ENCODE data around the gene LDB3. TPM values are rescaled to one million over a fixed set of nuclear protein-coding genes. Genes with fewer than 3 reads are reported as not detected.

LDB3 gene
- total RNA-seq, 1 experiment from 2014 or later = 0.20 TPM

DNA sequence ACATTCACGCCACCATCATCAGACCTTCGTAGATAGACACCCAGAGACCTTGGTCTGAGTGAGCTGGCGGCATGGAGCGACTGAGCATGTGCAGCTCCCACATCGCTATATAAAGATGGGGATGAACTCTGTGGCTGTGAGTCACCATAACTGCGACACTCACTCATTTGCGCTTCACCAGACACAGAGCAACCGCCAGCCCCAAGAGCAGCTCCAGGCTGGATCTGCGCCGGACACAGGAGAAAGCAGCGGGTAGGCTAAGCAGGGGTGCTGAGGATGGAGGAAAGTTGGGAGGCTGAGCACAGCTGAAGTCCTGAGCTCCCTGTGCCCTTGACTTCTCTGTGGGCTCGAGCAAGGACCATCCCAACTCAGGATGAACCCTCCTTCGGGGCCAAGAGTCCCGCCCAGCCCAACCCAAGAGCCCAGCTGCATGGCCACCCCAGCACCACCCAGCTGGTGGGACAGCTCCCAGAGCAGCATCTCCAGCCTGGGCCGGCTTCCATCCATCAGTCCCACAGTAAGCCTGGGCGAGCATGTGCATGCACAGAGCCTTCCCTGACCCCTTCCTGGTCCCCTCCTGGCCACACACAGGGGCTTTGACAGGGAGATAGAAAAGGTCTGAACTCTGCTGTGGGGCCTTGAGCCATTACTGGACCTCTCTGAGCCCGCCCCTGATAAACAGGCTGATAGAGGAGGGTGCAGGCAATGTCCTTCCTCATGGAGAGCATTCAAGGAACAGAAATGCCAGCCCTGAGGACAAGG, 13.7 kb upstream of the LDB3 start, which contains the start of gene OPN4:
OPN4 (plus strand) TSS at position 137 of the 762 bp plus-strand sequence; CDS start at position 374, 237 bp downstream.
- RAD21 ChIA-PET (ENCODE audit: low non-redundant PET in 1 of 2, low total read pairs in 2 of 2, uncharacterized antibody in 2 of 2, unreplicated experiment in 2 of 2) = no interaction called here
- no peak within 1 kb of the TSS for H3K4me2 ChIP-seq (ENCODE audit: low read length)
- H3K36me3 ChIP-seq (ENCODE audit: control insufficient read depth in 1 of 2, insufficient read depth in 2 of 2, low read length in 2 of 2) = no peaks in the 10 kb centered on the region
- no peak within 1 kb of the TSS for H3K27ac ChIP-seq (ENCODE audit: low read depth, low read length)
- no peak for TF ChIP-seq ZNF274 (IDR thresholded peaks at IDR 0.05; ENCODE audit: low read depth, low read length)
- TF ChIP-seq EZH2 (IDR thresholded peaks at IDR 0.05) = no peak
- no peak for TF ChIP-seq SP1 (IDR thresholded peaks at IDR 0.05; ENCODE audit: low read depth)
- no peak for TF ChIP-seq ELF1 (IDR thresholded peaks at IDR 0.05; ENCODE audit: borderline replicate concordance, low read depth)
- no peak for TF ChIP-seq EGR1 (IDR thresholded peaks at IDR 0.05; ENCODE audit: low read depth)
- TF ChIP-seq POLR2A (IDR thresholded peaks at IDR 0.05; ENCODE audit: borderline replicate concordance, extremely low read depth, insufficient read depth, insufficient read length) = no peak
- TF ChIP-seq, protein P1, sequence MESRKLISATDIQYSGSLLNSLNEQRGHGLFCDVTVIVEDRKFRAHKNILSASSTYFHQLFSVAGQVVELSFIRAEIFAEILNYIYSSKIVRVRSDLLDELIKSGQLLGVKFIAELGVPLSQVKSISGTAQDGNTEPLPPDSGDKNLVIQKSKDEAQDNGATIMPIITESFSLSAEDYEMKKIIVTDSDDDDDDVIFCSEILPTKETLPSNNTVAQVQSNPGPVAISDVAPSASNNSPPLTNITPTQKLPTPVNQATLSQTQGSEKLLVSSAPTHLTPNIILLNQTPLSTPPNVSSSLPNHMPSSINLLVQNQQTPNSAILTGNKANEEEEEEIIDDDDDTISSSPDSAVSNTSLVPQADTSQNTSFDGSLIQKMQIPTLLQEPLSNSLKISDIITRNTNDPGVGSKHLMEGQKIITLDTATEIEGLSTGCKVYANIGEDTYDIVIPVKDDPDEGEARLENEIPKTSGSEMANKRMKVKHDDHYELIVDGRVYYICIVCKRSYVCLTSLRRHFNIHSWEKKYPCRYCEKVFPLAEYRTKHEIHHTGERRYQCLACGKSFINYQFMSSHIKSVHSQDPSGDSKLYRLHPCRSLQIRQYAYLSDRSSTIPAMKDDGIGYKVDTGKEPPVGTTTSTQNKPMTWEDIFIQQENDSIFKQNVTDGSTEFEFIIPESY (IDR thresholded peaks at IDR 0.05; ENCODE audit: extremely low read depth, insufficient replicate concordance, low read length) = no peak
- TF ChIP-seq, protein P2, sequence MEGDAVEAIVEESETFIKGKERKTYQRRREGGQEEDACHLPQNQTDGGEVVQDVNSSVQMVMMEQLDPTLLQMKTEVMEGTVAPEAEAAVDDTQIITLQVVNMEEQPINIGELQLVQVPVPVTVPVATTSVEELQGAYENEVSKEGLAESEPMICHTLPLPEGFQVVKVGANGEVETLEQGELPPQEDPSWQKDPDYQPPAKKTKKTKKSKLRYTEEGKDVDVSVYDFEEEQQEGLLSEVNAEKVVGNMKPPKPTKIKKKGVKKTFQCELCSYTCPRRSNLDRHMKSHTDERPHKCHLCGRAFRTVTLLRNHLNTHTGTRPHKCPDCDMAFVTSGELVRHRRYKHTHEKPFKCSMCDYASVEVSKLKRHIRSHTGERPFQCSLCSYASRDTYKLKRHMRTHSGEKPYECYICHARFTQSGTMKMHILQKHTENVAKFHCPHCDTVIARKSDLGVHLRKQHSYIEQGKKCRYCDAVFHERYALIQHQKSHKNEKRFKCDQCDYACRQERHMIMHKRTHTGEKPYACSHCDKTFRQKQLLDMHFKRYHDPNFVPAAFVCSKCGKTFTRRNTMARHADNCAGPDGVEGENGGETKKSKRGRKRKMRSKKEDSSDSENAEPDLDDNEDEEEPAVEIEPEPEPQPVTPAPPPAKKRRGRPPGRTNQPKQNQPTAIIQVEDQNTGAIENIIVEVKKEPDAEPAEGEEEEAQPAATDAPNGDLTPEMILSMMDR (IDR thresholded peaks at IDR 0.05 in 2 of 3, conservative IDR thresholded peaks at IDR 0.05 in 1 of 3; ENCODE audit: borderline replicate concordance in 1 of 3, insufficient read depth in 1 of 3, low read depth in 2 of 3, low read length in 2 of 3) = no peak
- TF ChIP-seq YY1 (IDR thresholded peaks at IDR 0.05; ENCODE audit: extremely low read depth, insufficient replicate concordance, low read depth, low read length) = no peak
- TF ChIP-seq FOSL1 (IDR thresholded peaks at IDR 0.05; ENCODE audit: low read depth) = no peak
- TF ChIP-seq, protein P3, sequence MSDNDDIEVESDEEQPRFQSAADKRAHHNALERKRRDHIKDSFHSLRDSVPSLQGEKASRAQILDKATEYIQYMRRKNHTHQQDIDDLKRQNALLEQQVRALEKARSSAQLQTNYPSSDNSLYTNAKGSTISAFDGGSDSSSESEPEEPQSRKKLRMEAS (IDR thresholded peaks at IDR 0.05) = no peak
- no peak for TF ChIP-seq SRF (IDR thresholded peaks at IDR 0.05; ENCODE audit: low read depth)
- no peak for TF ChIP-seq RAD21 (IDR thresholded peaks at IDR 0.05; ENCODE audit: low read depth)
- no peak for TF ChIP-seq EZH2phosphoT487 (IDR thresholded peaks at IDR 0.05; ENCODE audit: borderline replicate concordance)
- POLR2A ChIA-PET = interaction anchor here (0.7 kb wide), 1 partner anchor 1710 kb away, joined by 3 read pairs; no protein-coding TSS in a partner anchor
- no peak within 1 kb of the TSS for H3K9ac ChIP-seq (ENCODE audit: low read length)
- no peaks in the 10 kb centered on the region for H3K27me3 ChIP-seq (ENCODE audit: insufficient read depth, low read length)
- no peaks in the 10 kb centered on the region for H3K9me2 ChIP-seq (ENCODE audit: insufficient read depth)
- intact Hi-C loops (cut with micrococcal nuclease) = no loop called here
- no TSS peak for BruUV-seq (replicated peaks)
- CTCF ChIA-PET = no interaction called here
- no peak within 1 kb of the TSS for H3K4me3 ChIP-seq (replicated peaks in 1 of 2; ENCODE audit: low read depth in 1 of 2, low read length in 2 of 2)
- H2AFZ ChIP-seq (ENCODE audit: low read depth, low read length, poor library complexity, severe bottlenecking) = no peak within 1 kb of the TSS
- peaks cover under 1 to 7% of the 10 kb centered on the region in 2 experiments; a peak in 2 of 4 replicates for H3K4me1 ChIP-seq (ENCODE audit: control insufficient read depth in 1 of 2, insufficient read depth in 2 of 2, low read length in 2 of 2)
- no peaks in the 10 kb centered on the region for H3K9me3 ChIP-seq (ENCODE audit: control insufficient read depth in 1 of 2, insufficient read depth in 1 of 2, low read depth in 1 of 2, low read length in 2 of 2)
- H4K20me1 ChIP-seq (ENCODE audit: insufficient read depth) = no peaks in the 10 kb centered on the region
- ATAC-seq (peak; percentile 37), DNase-seq (ENCODE audit: low read depth, low spot score) (no peak)
- H3K79me2 ChIP-seq (ENCODE audit: insufficient read depth, low read length) = no peaks in the 10 kb centered on the region

Measured in HCT116 (cell line).